ENCODE measurements around the gene PTPRE.

Gene PTPRE

DNA sequence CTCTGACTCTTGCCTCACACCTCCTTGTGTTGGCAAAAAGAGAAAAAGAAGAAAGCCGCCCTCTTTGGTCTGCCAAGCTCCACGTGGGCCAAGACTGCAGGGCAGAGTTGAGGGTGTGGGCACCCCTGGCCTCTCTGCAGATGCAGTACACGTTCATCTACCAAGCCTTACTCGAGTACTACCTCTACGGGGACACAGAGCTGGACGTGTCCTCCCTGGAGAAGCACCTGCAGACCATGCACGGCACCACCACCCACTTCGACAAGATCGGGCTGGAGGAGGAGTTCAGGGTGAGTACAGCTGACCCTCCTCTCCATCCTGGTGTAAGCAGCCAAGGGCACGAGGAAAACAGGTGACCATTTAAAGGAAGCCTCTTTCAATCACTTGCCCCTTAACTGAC, 163.3 kb downstream of the PTPRE start:
- no peaks in the 10 kb centered on the region for H3K9me3 ChIP-seq (ENCODE audit: control insufficient read depth in 2 of 2, low read length in 2 of 2)
- no peak overlapping the region for H3K9ac ChIP-seq (ENCODE audit: low read length in 2 of 2)
- no peak overlapping the region for H3K27ac ChIP-seq (ENCODE audit: low read length)
- H3K36me3 ChIP-seq (ENCODE audit: control insufficient read depth in 2 of 2, insufficient read depth in 2 of 2, low read length in 2 of 2) = peaks cover 0 to 4% of the 10 kb centered on the region in 2 donors
- no peak overlapping the region for H3K4me3 ChIP-seq (ENCODE audit: low read length in 2 of 2)
- peaks cover 5% of the 10 kb centered on the region for H3K4me1 ChIP-seq (ENCODE audit: control insufficient read depth, insufficient read depth, low read length)
- H3K27me3 ChIP-seq (ENCODE audit: control insufficient read depth in 1 of 2, insufficient read depth in 2 of 2, low read length in 2 of 2) = peaks cover 0 to 2% of the 10 kb centered on the region in 2 donors

DNA sequence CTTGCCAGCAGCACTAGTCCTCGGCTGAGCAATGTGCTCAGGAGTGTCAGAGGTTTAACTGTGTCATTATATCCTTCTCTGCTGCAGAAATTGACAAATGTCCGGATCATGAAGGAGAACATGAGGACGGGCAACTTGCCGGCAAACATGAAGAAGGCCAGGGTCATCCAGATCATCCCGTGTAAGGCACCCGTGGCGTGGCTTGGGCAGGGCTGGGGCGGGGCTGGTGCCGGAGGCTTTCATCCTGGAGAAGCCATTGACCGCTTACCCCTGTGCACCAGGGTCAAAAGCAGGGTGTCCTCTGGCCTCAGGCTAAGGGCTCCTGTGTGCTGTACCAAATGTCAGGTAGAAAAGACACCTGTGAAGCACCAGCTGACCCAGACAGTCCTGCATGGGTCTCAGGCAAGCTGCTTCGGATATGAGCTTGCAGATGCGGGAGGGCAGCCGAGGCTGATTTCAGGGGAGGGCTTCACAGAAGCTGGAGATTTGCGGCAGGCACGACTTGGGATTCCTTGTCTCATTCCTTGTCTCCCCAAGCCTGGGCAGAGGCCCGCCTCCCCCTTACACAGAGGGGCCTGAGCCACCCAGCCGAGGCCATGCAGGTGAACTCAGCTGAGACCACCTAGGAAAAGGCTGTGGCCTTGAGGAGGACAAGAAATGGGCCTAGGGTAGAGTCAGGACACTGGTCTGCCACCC, 164.0 kb downstream of the PTPRE start:
- Histone ChIP-seq H3K4me1 (ENCODE audit: control insufficient read depth, insufficient read depth, low read length) (no peaks in the 10 kb centered on the region), H3K27ac (ENCODE audit: low read length) (no peak overlapping the region), H3K27me3 (ENCODE audit: control insufficient read depth in 1 of 2, insufficient read depth in 2 of 2, low read length in 2 of 2) (peaks cover 0 to 2% of the 10 kb centered on the region in 2 donors), H3K4me3 (ENCODE audit: low read length in 2 of 2) (no peak overlapping the region), H3K9me3 (ENCODE audit: control insufficient read depth in 2 of 2, low read length in 2 of 2) (no peaks in the 10 kb centered on the region), H3K9ac (ENCODE audit: low read length in 2 of 2) (no peak overlapping the region), H3K36me3 (ENCODE audit: control insufficient read depth in 2 of 2, insufficient read depth in 2 of 2, low read length in 2 of 2) (peaks cover 0 to 4% of the 10 kb centered on the region in 2 donors)

DNA sequence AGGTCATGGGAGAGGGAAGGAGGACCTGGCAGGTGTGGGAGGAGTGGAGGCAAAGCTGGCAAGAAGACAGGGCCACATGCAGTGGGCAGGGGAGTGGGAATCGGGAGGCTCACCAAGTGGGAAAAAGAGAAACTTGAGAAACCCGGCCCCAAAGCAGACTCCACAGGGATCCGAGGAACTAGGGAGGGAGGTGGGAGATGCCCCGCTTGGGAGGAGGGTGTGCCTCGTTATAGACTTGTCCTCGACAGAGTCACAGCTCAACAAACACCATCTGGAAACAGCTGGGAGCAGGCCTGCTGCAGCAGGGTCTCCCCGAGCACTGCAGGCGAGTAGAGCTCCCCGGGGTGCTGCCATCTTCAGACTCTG, 164.5 kb downstream of the PTPRE start:
- H3K27me3 ChIP-seq (ENCODE audit: control insufficient read depth in 1 of 2, insufficient read depth in 2 of 2, low read length in 2 of 2) = peaks cover 0 to 2% of the 10 kb centered on the region in 2 donors
- H3K4me1 ChIP-seq (ENCODE audit: control insufficient read depth, insufficient read depth, low read length) = no peaks in the 10 kb centered on the region
- H3K9me3 ChIP-seq (ENCODE audit: control insufficient read depth in 2 of 2, low read length in 2 of 2) = no peaks in the 10 kb centered on the region
- H3K4me3 ChIP-seq (ENCODE audit: low read length in 2 of 2) = no peak overlapping the region
- H3K36me3 ChIP-seq (ENCODE audit: control insufficient read depth in 2 of 2, insufficient read depth in 2 of 2, low read length in 2 of 2) = peaks cover 0 to 4% of the 10 kb centered on the region in 2 donors
- H3K9ac ChIP-seq (ENCODE audit: low read length in 2 of 2) = no peak overlapping the region
- no peak overlapping the region for H3K27ac ChIP-seq (ENCODE audit: low read length)

GRCh38 chr10:128072046-128072445, 165.1 kb downstream of the PTPRE start:
- Histone ChIP-seq H3K27ac (ENCODE audit: low read length) (no peak overlapping the region), H3K9ac (ENCODE audit: low read length in 2 of 2) (no peak overlapping the region), H3K4me3 (ENCODE audit: low read length in 2 of 2) (no peak overlapping the region), H3K36me3 (ENCODE audit: control insufficient read depth in 2 of 2, insufficient read depth in 2 of 2, low read length in 2 of 2) (peaks cover 0 to 2% of the 10 kb centered on the region in 2 donors), H3K9me3 (ENCODE audit: control insufficient read depth in 2 of 2, low read length in 2 of 2) (no peaks in the 10 kb centered on the region), H3K4me1 (ENCODE audit: control insufficient read depth, insufficient read depth, low read length) (no peaks in the 10 kb centered on the region), H3K27me3 (ENCODE audit: control insufficient read depth in 1 of 2, insufficient read depth in 2 of 2, low read length in 2 of 2) (peaks cover 0 to 2% of the 10 kb centered on the region in 2 donors)

DNA sequence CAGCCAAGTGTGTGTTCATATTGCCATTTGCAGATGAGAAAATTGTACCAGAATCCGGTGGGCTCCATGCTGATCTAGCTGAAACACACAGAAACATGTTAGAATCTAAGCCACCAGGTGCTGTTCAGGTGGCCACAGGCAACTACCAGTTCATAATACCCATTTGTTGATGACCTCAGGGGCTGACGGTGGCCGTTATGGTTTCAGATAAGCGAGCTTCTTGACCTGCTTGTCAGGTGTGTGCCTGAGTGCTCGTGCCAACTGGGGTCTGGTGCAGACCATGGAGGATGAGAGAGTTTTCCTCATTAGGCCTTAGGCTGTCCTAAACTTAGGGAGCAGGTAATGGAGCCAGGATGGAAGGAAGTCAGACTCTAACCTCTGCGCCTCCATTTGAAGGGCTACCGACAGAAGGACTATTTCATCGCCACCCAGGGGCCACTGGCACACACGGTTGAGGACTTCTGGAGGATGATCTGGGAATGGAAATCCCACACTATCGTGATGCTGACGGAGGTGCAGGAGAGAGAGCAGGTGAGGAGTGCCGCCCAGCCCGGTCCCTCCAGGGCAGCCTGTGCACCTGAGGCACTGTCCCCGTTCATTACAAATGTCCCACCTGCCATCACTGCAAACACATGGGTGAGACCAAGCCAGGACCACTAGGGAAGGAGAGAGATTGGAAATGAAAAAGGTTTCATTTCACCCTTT, 166.2 kb downstream of the PTPRE start:
- Histone ChIP-seq H3K27me3 (ENCODE audit: control insufficient read depth in 1 of 2, insufficient read depth in 2 of 2, low read length in 2 of 2) (peaks cover 0 to 2% of the 10 kb centered on the region in 2 donors), H3K27ac (ENCODE audit: low read length) (no peak overlapping the region), H3K9me3 (ENCODE audit: control insufficient read depth in 2 of 2, low read length in 2 of 2) (no peaks in the 10 kb centered on the region), H3K36me3 (ENCODE audit: control insufficient read depth in 2 of 2, insufficient read depth in 2 of 2, low read length in 2 of 2) (no peaks in the 10 kb centered on the region), H3K4me3 (ENCODE audit: low read length in 2 of 2) (no peak overlapping the region), H3K9ac (ENCODE audit: low read length in 2 of 2) (no peak overlapping the region), H3K4me1 (ENCODE audit: control insufficient read depth, insufficient read depth, low read length) (no peaks in the 10 kb centered on the region)

DNA sequence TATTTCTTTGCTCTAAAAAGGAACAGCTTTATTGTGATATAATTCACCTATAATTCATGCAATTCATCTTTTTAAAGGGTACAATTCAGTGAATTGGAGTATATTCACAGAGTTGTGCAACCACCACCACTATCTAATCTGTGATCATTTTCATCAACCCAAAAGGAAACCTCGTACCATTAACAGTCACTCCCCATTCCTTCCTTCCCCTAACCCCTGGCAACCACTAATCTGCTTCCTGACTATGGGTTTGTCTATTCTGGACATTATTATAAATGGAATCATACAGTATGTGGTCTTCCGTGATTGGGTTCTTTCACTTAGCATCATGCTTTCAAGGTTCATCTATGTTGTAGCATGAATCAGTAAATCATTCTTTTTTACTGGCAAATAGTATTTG, 167.0 kb downstream of the PTPRE start:
- H3K9me3 ChIP-seq (ENCODE audit: control insufficient read depth in 2 of 2, low read length in 2 of 2) = no peaks in the 10 kb centered on the region
- H3K4me1 ChIP-seq (ENCODE audit: control insufficient read depth, insufficient read depth, low read length) = no peaks in the 10 kb centered on the region
- H3K4me3 ChIP-seq (ENCODE audit: low read length in 2 of 2) = no peak overlapping the region
- H3K9ac ChIP-seq (ENCODE audit: low read length in 2 of 2) = no peak overlapping the region
- H3K27me3 ChIP-seq (ENCODE audit: control insufficient read depth in 1 of 2, insufficient read depth in 2 of 2, low read length in 2 of 2) = peaks cover 0 to 2% of the 10 kb centered on the region in 2 donors
- no peaks in the 10 kb centered on the region for H3K36me3 ChIP-seq (ENCODE audit: control insufficient read depth in 2 of 2, insufficient read depth in 2 of 2, low read length in 2 of 2)
- no peak overlapping the region for H3K27ac ChIP-seq (ENCODE audit: low read length)

- Histone ChIP-seq H3K27ac (ENCODE audit: low read length) (no peak overlapping the region), H3K9ac (ENCODE audit: low read length in 2 of 2) (no peak overlapping the region), H3K4me3 (ENCODE audit: low read length in 2 of 2) (no peak overlapping the region), H3K9me3 (ENCODE audit: control insufficient read depth in 2 of 2, low read length in 2 of 2) (no peaks in the 10 kb centered on the region), H3K27me3 (ENCODE audit: control insufficient read depth in 1 of 2, insufficient read depth in 2 of 2, low read length in 2 of 2) (peaks cover 0 to 2% of the 10 kb centered on the region in 2 donors), H3K4me1 (ENCODE audit: control insufficient read depth, insufficient read depth, low read length) (no peaks in the 10 kb centered on the region), H3K36me3 (ENCODE audit: control insufficient read depth in 2 of 2, insufficient read depth in 2 of 2, low read length in 2 of 2) (no peaks in the 10 kb centered on the region)
Measured at GRCh38 chr10:128074589-128074988, 167.7 kb downstream of the PTPRE start.

GRCh38 chr10:128077155-128077875, 170.4 kb downstream of the PTPRE start:
- Histone ChIP-seq H3K27ac (ENCODE audit: low read length) (no peak overlapping the region), H3K4me1 (ENCODE audit: control insufficient read depth, insufficient read depth, low read length) (no peaks in the 10 kb centered on the region), H3K4me3 (ENCODE audit: low read length in 2 of 2) (no peak overlapping the region), H3K9ac (ENCODE audit: low read length in 2 of 2) (no peak overlapping the region), H3K9me3 (ENCODE audit: control insufficient read depth in 2 of 2, low read length in 2 of 2) (no peaks in the 10 kb centered on the region), H3K27me3 (ENCODE audit: control insufficient read depth in 1 of 2, insufficient read depth in 2 of 2, low read length in 2 of 2) (peaks cover 0 to 2% of the 10 kb centered on the region in 2 donors), H3K36me3 (ENCODE audit: control insufficient read depth in 2 of 2, insufficient read depth in 2 of 2, low read length in 2 of 2) (no peaks in the 10 kb centered on the region)

- no peak overlapping the region for H3K4me3 ChIP-seq (ENCODE audit: low read length in 2 of 2)
- no peaks in the 10 kb centered on the region for H3K4me1 ChIP-seq (ENCODE audit: control insufficient read depth, insufficient read depth, low read length)
- H3K36me3 ChIP-seq (ENCODE audit: control insufficient read depth in 2 of 2, insufficient read depth in 2 of 2, low read length in 2 of 2) = no peaks in the 10 kb centered on the region
- H3K27me3 ChIP-seq (ENCODE audit: control insufficient read depth in 1 of 2, insufficient read depth in 2 of 2, low read length in 2 of 2) = no peaks in the 10 kb centered on the region
- no peaks in the 10 kb centered on the region for H3K9me3 ChIP-seq (ENCODE audit: control insufficient read depth in 2 of 2, low read length in 2 of 2)
- H3K9ac ChIP-seq (ENCODE audit: low read length in 2 of 2) = no peak overlapping the region
- H3K27ac ChIP-seq (ENCODE audit: low read length) = no peak overlapping the region
Measured at GRCh38 chr10:128078136-128078969, 171.4 kb downstream of the PTPRE start.

- H3K27me3 ChIP-seq (ENCODE audit: control insufficient read depth in 1 of 2, insufficient read depth in 2 of 2, low read length in 2 of 2) = peaks cover 0 to 2% of the 10 kb centered on the region in 2 donors
- no peaks in the 10 kb centered on the region for H3K4me1 ChIP-seq (ENCODE audit: control insufficient read depth, insufficient read depth, low read length)
- H3K27ac ChIP-seq (ENCODE audit: low read length) = no peak overlapping the region
- no peaks in the 10 kb centered on the region for H3K9me3 ChIP-seq (ENCODE audit: control insufficient read depth in 2 of 2, low read length in 2 of 2)
- H3K36me3 ChIP-seq (ENCODE audit: control insufficient read depth in 2 of 2, insufficient read depth in 2 of 2, low read length in 2 of 2) = no peaks in the 10 kb centered on the region
- H3K4me3 ChIP-seq (ENCODE audit: low read length in 2 of 2) = no peak overlapping the region
- H3K9ac ChIP-seq (ENCODE audit: low read length in 2 of 2) = no peak overlapping the region
Measured at GRCh38 chr10:128080231-128080630, 173.3 kb downstream of the PTPRE start.

All from stomach smooth muscle (tissue), 2 donors.